Panc1 (cell line): ENCODE data around the gene LZTS2. TPM values are rescaled to one million over a fixed set of nuclear protein-coding genes. Genes with fewer than 3 reads are reported as not detected.

ENCODE experiments used
- ATAC-seq: fragments of 200-7000 bp; cut with Tn5 transposase; 2 replicates; pipeline ENCODE4 v1.9.1; 2020; ENCODE audit warnings: mild to moderate bottlenecking, moderate library complexity
- BruUV-seq: library from RNA; stranded (reverse); fragments of 400-500 nt; replicated peaks from 2 replicates; lab custom pipeline; 2021; lab: Mats Ljungman, UMichigan
- CTCF ChIA-PET: fragments of 300-600 bp; sonication (Branson Sonifier 250); formaldehyde crosslinking; loops from one replicate; lab custom pipeline; 2022; ENCODE audit warnings: antibody characterized with exemption; lab: Charles Lee
- POLR2A ChIA-PET: fragments of 300-600 bp; sonication (Branson Sonifier 250); formaldehyde crosslinking; loops from one replicate; lab custom pipeline; 2022; ENCODE audit warnings: antibody characterized with exemption; lab: Charles Lee
- DNase-seq: peaks from one replicate; pipeline ENCODE4 v3.0.0-alpha.2; 2010; ENCODE audit warnings: low read depth, low spot score
- H3K27ac ChIP-seq: 2 replicates; pipeline ENCODE4 v1.5.1; 2011; ENCODE audit warnings: mild to moderate bottlenecking, low read length, inconsistent platforms
- H3K27me3 ChIP-seq: fragments of 200-500 bp; sonication (Bioruptor generic); 2 replicates; pipeline ENCODE4 v1.6.0; 2014; ENCODE audit warnings: low read length, inconsistent platforms; ENCODE audit not compliant: control insufficient read depth, insufficient read depth
- H3K36me3 ChIP-seq: fragments of 200-500 bp; sonication (Bioruptor generic); 2 replicates; pipeline ENCODE4 v1.5.1; 2014; ENCODE audit warnings: inconsistent platforms, mild to moderate bottlenecking, low read length, moderate library complexity; ENCODE audit not compliant: control insufficient read depth, insufficient read depth
- H3K4me1 ChIP-seq: 2 replicates; pipeline ENCODE4 v1.5.1; 2011; ENCODE audit warnings: inconsistent platforms, mild to moderate bottlenecking, low read length, moderate library complexity; ENCODE audit not compliant: control insufficient read depth, insufficient read depth
- H3K4me3 ChIP-seq, 2 experiments: 2 replicates each; pipeline ENCODE4 v1.5.1; 2011 to 2012; ENCODE audit warnings: low read depth in 2 of 2, low read length in 2 of 2, mild to moderate bottlenecking in 2 of 2, inconsistent platforms in 1 of 2, moderate library complexity in 1 of 2
- H3K9me3 ChIP-seq: fragments of 200-500 bp; sonication (Bioruptor generic); 2 replicates; pipeline ENCODE4 v1.5.1; 2014; ENCODE audit warnings: low read depth, mild to moderate bottlenecking, inconsistent platforms, low read length, moderate library complexity; ENCODE audit not compliant: control insufficient read depth, insufficient read depth
- POLR2AphosphoS5 ChIP-seq: IDR thresholded peaks from 2 replicates; pipeline ENCODE4 v1.6.1; 2012; ENCODE audit warnings: mild to moderate bottlenecking, low read depth, low read length, moderate library complexity
- REST ChIP-seq, 2 experiments: IDR thresholded peaks; 2 replicates each; pipeline ENCODE4 v1.6.1; 2011 to 2012; ENCODE audit warnings: low read depth in 2 of 2, control low read depth in 1 of 2, low read length in 1 of 2, mild to moderate bottlenecking in 1 of 2, moderate library complexity in 1 of 2; ENCODE audit not compliant: insufficient read depth in 1 of 2
- SIN3A ChIP-seq: IDR thresholded peaks from 2 replicates; pipeline ENCODE4 v1.6.1; 2012; ENCODE audit warnings: low read depth, mild to moderate bottlenecking, low read length, moderate library complexity, borderline replicate concordance; ENCODE audit not compliant: insufficient read depth
- TCF7L2 ChIP-seq: IDR thresholded peaks from 2 replicates; pipeline ENCODE4 v1.6.1; 2011; ENCODE audit warnings: mild to moderate bottlenecking, low read depth, low read length, inconsistent platforms
- in situ Hi-C: cut with HindIII; loops from 2 replicates; pipeline ENCODE4 v1.10.0; 2016; ENCODE audit warnings: low sequenced_read_pairs, low pct_unique_long_range_greater_than_20kb
- intact Hi-C: fragments of 100-400 bp; cut with micrococcal nuclease; formaldehyde crosslinking; loops from one replicate; pipeline ENCODE4 v1.10.0; 2022; ENCODE audit not compliant: unreplicated experiment
- total RNA-seq: library from RNA; stranded (reverse); gene quantifications from one replicate; pipeline ENCODE4 v1.2.1, GENCODE V29; 2021; ENCODE audit not compliant: unreplicated experiment
- TF ChIP-seq, protein P1 (sequence below): fragments of 450-650 bp; IDR thresholded peaks from 2 replicates; pipeline ENCODE4 v1.5.1; 2017; ENCODE audit warnings: mild to moderate bottlenecking

Gene LZTS2
- total RNA-seq, 1 experiment from 2014 or later = 65.5 TPM

GRCh38 chr10:100965820-100966219, 33.8 kb upstream of the LZTS2 start:
- Histone ChIP-seq H3K27ac (no peak overlapping the region), H3K4me1 (peaks cover 10% of the 10 kb centered on the region), H3K9me3 (no peaks in the 10 kb centered on the region), H3K4me3 (no peak overlapping the region), H3K36me3 (peaks cover 20% of the 10 kb centered on the region), H3K27me3 (no peaks in the 10 kb centered on the region)
- no peak for DNase-seq
- ChIA-PET POLR2A (no interaction called here), CTCF (interaction anchor here (0.6 kb wide), 1 partner anchor 48 kb away, joined by 7 read pairs; no protein-coding TSS in a partner anchor)
- intact Hi-C loops = no loop called here
- TF ChIP-seq SIN3A = no peak
- no peak for TF ChIP-seq REST (IDR thresholded peaks at IDR 0.05; ENCODE audit: insufficient read depth in 1 of 2, low read depth in 2 of 2, low read length in 1 of 2)
- TF ChIP-seq POLR2AphosphoS5 = 0 out of 2 replicates have a peak, but pooled peaks have one; percentile 48
- no peak for TF ChIP-seq TCF7L2
- TF ChIP-seq, protein P1, sequence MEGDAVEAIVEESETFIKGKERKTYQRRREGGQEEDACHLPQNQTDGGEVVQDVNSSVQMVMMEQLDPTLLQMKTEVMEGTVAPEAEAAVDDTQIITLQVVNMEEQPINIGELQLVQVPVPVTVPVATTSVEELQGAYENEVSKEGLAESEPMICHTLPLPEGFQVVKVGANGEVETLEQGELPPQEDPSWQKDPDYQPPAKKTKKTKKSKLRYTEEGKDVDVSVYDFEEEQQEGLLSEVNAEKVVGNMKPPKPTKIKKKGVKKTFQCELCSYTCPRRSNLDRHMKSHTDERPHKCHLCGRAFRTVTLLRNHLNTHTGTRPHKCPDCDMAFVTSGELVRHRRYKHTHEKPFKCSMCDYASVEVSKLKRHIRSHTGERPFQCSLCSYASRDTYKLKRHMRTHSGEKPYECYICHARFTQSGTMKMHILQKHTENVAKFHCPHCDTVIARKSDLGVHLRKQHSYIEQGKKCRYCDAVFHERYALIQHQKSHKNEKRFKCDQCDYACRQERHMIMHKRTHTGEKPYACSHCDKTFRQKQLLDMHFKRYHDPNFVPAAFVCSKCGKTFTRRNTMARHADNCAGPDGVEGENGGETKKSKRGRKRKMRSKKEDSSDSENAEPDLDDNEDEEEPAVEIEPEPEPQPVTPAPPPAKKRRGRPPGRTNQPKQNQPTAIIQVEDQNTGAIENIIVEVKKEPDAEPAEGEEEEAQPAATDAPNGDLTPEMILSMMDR = no peak
- no peak for ATAC-seq
- in situ Hi-C loops = no loop called here
- BruUV-seq = no TSS peak

DNA sequence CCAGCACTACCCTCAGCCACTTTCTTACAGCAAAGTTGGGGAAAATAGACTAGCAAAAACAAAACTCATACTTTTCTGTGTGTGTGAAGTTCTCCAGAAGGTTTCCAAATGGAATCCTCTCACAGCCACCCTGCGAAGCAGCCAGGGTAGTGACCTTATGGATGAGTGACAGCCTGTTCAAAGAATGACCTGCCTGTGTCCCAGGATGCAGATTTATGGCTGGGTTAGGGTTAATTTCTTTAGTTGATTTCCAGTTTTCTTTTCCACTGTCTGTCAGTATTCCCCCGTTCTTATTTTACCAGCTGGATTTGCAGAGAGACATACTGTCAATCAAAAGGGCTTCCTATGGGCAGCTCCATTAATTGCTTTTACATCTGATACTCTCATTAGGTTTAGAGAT, 32.7 kb upstream of the LZTS2 start:
- CTCF ChIA-PET = interaction anchor here (0.6 kb wide), 1 partner anchor 48 kb away, joined by 3 read pairs; no protein-coding TSS in a partner anchor
- intact Hi-C loops (no loop called here), in situ Hi-C loops (no loop called here)
- TF ChIP-seq SIN3A (no peak), POLR2AphosphoS5 (no peak), REST (IDR thresholded peaks at IDR 0.05; ENCODE audit: insufficient read depth in 1 of 2, low read depth in 2 of 2, low read length in 1 of 2) (no peak), TCF7L2 (no peak)
- TF ChIP-seq, protein P1 = no peak
- DNase-seq (no peak), ATAC-seq (no peak)
- peaks cover 10% of the 10 kb centered on the region for H3K4me1 ChIP-seq
- H3K27ac ChIP-seq = no peak overlapping the region
- H3K9me3 ChIP-seq = no peaks in the 10 kb centered on the region
- no peaks in the 10 kb centered on the region for H3K27me3 ChIP-seq
- peaks cover 14% of the 10 kb centered on the region for H3K36me3 ChIP-seq
- POLR2A ChIA-PET = no interaction called here
- no TSS peak for BruUV-seq
- H3K4me3 ChIP-seq = no peak overlapping the region
